ENCODE results near the gene EPHA2.

EPHA2 gene

GRCh38 chr1:16158025-16158424 lies 2.2 kb upstream of the EPHA2 start:
- peaks cover 21% of the 10 kb centered on the region for H3K27me3 ChIP-seq (ENCODE audit: control insufficient read depth, insufficient read depth, low read length, poor library complexity, severe bottlenecking)
- no peaks in the 10 kb centered on the region for H3K9me3 ChIP-seq (ENCODE audit: control insufficient read depth, low read length)
- H3K36me3 ChIP-seq (ENCODE audit: control insufficient read depth, insufficient read depth, low read length) = no peaks in the 10 kb centered on the region
- H3K4me3 ChIP-seq (ENCODE audit: insufficient read depth, low read depth, low read length) = no peak overlapping the region
- H3K4me1 ChIP-seq (ENCODE audit: control insufficient read depth, insufficient read depth, low read length) = peaks cover 31% of the 10 kb centered on the region
- no peak overlapping the region for H3K27ac ChIP-seq (ENCODE audit: insufficient read depth, low read depth, low read length, poor library complexity, severe bottlenecking)
- WGBS, 2 experiments = 92 to 96% methylated on average over 5 of the region's 5 CpGs

DNA sequence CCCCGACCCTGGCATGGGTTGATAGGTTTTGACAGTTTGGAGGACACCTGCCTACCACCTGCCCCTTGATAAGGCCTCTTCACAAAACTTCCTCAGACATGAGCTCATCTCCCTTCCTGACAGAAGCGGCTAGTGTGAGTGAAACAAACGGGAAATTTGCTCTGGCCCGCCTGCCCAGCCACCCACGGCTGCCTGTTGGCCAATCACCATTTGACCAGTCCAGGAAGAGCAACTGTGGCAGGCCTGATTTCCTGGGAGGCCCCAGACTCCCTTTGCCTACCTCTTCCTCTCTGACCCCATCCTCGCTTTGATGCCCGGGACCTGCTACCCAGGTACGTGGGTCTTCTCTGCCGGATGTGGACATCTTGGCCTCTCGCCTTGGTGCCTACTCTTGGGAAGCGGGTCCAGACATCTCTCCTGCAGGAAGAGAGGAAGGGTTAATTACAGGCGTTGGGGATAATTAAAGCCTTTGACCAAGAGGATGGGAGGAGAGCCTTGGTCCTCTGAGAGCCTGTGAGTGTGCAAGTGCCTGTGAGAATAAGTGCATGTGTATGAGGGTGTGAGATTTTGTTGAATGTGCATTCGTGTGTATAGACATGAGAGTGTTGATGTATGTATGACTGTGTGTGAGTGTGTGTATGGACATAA lies 1.1 kb upstream of the EPHA2 start:
- H3K4me1 ChIP-seq (ENCODE audit: control insufficient read depth, insufficient read depth, low read length) = peaks cover 35% of the 10 kb centered on the region
- H3K4me3 ChIP-seq (ENCODE audit: insufficient read depth, low read depth, low read length) = no peak overlapping the region
- H3K27me3 ChIP-seq (ENCODE audit: control insufficient read depth, insufficient read depth, low read length, poor library complexity, severe bottlenecking) = peaks cover 21% of the 10 kb centered on the region
- 76 to 78% methylated on average over 13 of the region's 13 CpGs for WGBS, 2 experiments
- H3K9me3 ChIP-seq (ENCODE audit: control insufficient read depth, low read length) = no peaks in the 10 kb centered on the region
- H3K36me3 ChIP-seq (ENCODE audit: control insufficient read depth, insufficient read depth, low read length) = no peaks in the 10 kb centered on the region
- H3K27ac ChIP-seq (ENCODE audit: insufficient read depth, low read depth, low read length, poor library complexity, severe bottlenecking) = no peak overlapping the region

GRCh38 chr1:16153999-16154673 lies 1.7 kb downstream of the EPHA2 start:
- H3K4me1 ChIP-seq (ENCODE audit: control insufficient read depth, insufficient read depth, low read length) = peaks cover 48% of the 10 kb centered on the region
- WGBS, 2 experiments = 9 to 13% methylated on average over 17 of the region's 17 CpGs
- peaks cover 24% of the 10 kb centered on the region for H3K27me3 ChIP-seq (ENCODE audit: control insufficient read depth, insufficient read depth, low read length, poor library complexity, severe bottlenecking)
- H3K9me3 ChIP-seq (ENCODE audit: control insufficient read depth, low read length) = no peaks in the 10 kb centered on the region
- H3K27ac ChIP-seq (ENCODE audit: insufficient read depth, low read depth, low read length, poor library complexity, severe bottlenecking) = no peak overlapping the region
- peaks cover 2% of the 10 kb centered on the region for H3K36me3 ChIP-seq (ENCODE audit: control insufficient read depth, insufficient read depth, low read length)
- peak overlapping the region; percentile 67 for H3K4me3 ChIP-seq (ENCODE audit: insufficient read depth, low read depth, low read length)

- 26 to 29% methylated on average over 9 to 13 of the region's 13 CpGs for WGBS, 2 experiments
- peaks cover 9% of the 10 kb centered on the region for H3K36me3 ChIP-seq (ENCODE audit: control insufficient read depth, insufficient read depth, low read length)
- peak overlapping the region; percentile 67 for H3K4me3 ChIP-seq (ENCODE audit: insufficient read depth, low read depth, low read length)
- H3K9me3 ChIP-seq (ENCODE audit: control insufficient read depth, low read length) = no peaks in the 10 kb centered on the region
- H3K27ac ChIP-seq (ENCODE audit: insufficient read depth, low read depth, low read length, poor library complexity, severe bottlenecking) = peak overlapping the region; percentile 9
- peaks cover 24% of the 10 kb centered on the region for H3K27me3 ChIP-seq (ENCODE audit: control insufficient read depth, insufficient read depth, low read length, poor library complexity, severe bottlenecking)
- H3K4me1 ChIP-seq (ENCODE audit: control insufficient read depth, insufficient read depth, low read length) = peaks cover 48% of the 10 kb centered on the region
Observed at GRCh38 chr1:16153096-16153998, 2.5 kb downstream of the EPHA2 start.

DNA sequence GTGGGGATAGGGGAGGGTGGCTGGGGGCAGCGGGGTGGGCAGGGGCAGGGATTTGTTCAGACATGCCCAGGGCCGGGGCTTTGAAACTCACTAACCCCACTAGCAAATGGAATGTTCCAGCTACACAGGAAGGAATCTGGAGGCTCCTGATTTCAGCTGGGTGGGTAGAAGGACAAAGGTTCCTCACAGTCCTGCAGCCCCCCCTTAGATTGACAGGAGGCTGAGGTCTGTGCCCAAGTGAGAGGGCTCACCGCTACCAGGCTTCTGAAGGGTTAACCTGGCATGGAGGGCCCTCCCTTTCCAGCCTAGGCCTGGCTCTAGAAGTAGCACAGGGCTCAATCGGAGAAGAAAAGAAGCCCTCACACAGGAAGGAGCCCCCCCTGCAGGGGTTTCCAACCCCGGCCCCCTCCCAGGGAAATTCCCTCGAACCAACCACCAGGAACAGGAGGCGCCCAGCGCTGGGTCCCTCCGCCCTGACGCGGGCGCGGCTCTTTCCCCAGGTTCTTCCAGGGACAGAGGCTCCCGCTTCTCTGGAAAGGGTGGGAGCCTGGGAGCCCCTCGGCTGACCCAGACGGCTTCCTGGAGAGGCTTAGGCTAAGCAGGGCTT lies 3.3 kb downstream of the EPHA2 start:
- Histone ChIP-seq H3K27ac (ENCODE audit: insufficient read depth, low read depth, low read length, poor library complexity, severe bottlenecking) (peak overlapping the region; percentile 9), H3K36me3 (ENCODE audit: control insufficient read depth, insufficient read depth, low read length) (peaks cover 11% of the 10 kb centered on the region), H3K4me3 (ENCODE audit: insufficient read depth, low read depth, low read length) (peak overlapping the region; percentile 67), H3K4me1 (ENCODE audit: control insufficient read depth, insufficient read depth, low read length) (peaks cover 48% of the 10 kb centered on the region), H3K9me3 (ENCODE audit: control insufficient read depth, low read length) (no peaks in the 10 kb centered on the region), H3K27me3 (ENCODE audit: control insufficient read depth, insufficient read depth, low read length, poor library complexity, severe bottlenecking) (peaks cover 24% of the 10 kb centered on the region)
- 17 to 20% methylated on average over 16 of the region's 16 CpGs for WGBS, 2 experiments

GRCh38 chr1:16151995-16152384 lies 3.9 kb downstream of the EPHA2 start:
- 85 to 86% methylated on average over 4 of the region's 4 CpGs for WGBS, 2 experiments
- Histone ChIP-seq H3K36me3 (ENCODE audit: control insufficient read depth, insufficient read depth, low read length) (peaks cover 11% of the 10 kb centered on the region), H3K4me3 (ENCODE audit: insufficient read depth, low read depth, low read length) (no peak overlapping the region)

DNA sequence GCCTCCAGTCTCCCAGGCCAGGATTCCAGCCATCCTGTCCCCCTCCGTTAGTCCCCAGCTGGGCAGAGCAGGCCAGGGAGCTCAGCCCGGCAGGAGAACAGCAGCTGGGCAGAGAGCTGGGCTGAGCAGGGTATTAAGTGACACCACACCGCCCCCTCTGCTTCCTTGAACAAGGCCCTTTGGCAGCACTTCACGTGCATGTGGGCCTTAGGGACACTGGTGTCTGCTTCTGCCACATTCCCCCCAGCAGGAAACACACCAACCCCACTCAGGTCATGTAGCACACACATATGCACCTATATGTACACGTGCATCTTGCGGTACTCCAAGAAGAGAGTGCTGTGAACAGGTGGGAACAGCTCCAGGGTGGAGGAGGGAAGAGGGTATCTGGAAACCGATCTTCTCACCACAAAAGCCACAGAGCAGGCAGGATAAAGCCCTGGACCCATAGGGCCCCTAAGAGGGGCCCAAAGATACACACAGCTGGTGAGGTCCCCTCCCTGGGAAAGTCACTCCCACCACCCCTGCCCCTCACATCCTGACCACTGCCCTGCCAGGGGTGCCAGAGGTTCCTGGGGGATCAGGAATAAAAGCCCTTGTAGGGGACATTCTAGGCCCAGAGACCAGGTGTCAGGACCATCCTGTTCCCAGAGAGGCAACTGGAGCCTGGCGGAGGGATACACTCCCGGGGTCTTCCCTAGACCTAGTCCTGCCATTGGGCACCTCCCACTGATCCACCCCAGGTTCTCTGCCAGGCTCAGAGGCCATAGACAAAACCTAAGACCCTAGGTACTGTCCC lies 4.5 kb downstream of the EPHA2 start:
- no peak overlapping the region for H3K4me3 ChIP-seq (ENCODE audit: insufficient read depth, low read depth, low read length)

More at GRCh38 chr1:16151995-16152384, 3.9 kb downstream of the EPHA2 start:
- H3K27ac ChIP-seq (ENCODE audit: insufficient read depth, low read depth, low read length, poor library complexity, severe bottlenecking) = no peak overlapping the region
- H3K9me3 ChIP-seq (ENCODE audit: control insufficient read depth, low read length) = no peaks in the 10 kb centered on the region
- peaks cover 19% of the 10 kb centered on the region for H3K27me3 ChIP-seq (ENCODE audit: control insufficient read depth, insufficient read depth, low read length, poor library complexity, severe bottlenecking)
- H3K4me1 ChIP-seq (ENCODE audit: control insufficient read depth, insufficient read depth, low read length) = peaks cover 50% of the 10 kb centered on the region

DNA sequence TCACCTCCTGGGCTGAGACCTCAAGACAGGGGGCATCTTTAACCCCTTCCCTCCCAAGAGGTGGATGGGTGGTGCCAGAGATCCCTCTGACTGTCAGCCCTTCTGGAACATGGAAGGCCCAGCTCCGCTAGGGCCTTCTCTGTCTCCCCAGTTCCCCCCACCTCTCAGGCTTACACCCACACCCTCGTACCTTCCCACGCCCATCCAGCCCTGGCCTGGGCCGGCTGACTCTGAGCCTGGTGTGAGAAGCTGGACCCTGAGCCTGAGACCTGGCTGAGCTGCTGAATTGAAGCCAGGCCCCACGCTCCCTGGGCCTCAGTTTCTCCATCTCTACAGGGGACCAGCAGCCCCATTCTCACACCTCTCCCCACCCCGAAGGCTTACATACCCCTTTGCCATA lies 5.4 kb downstream of the EPHA2 start:
- peaks cover 57% of the 10 kb centered on the region for H3K4me1 ChIP-seq (ENCODE audit: control insufficient read depth, insufficient read depth, low read length)
- H3K27ac ChIP-seq (ENCODE audit: insufficient read depth, low read depth, low read length, poor library complexity, severe bottlenecking) = no peak overlapping the region
- H3K4me3 ChIP-seq (ENCODE audit: insufficient read depth, low read depth, low read length) = no peak overlapping the region
- H3K9me3 ChIP-seq (ENCODE audit: control insufficient read depth, low read length) = no peaks in the 10 kb centered on the region
- WGBS, 2 experiments = 87 to 91% methylated on average over 6 of the region's 6 CpGs
- H3K27me3 ChIP-seq (ENCODE audit: control insufficient read depth, insufficient read depth, low read length, poor library complexity, severe bottlenecking) = peaks cover 10% of the 10 kb centered on the region
- H3K36me3 ChIP-seq (ENCODE audit: control insufficient read depth, insufficient read depth, low read length) = peaks cover 11% of the 10 kb centered on the region

More for the DNA sequence above, 4.5 kb downstream of the EPHA2 start:
- 56 to 60% methylated on average over 9 of the region's 9 CpGs for WGBS, 2 experiments
- peaks cover 13% of the 10 kb centered on the region for H3K27me3 ChIP-seq (ENCODE audit: control insufficient read depth, insufficient read depth, low read length, poor library complexity, severe bottlenecking)
- H3K9me3 ChIP-seq (ENCODE audit: control insufficient read depth, low read length) = no peaks in the 10 kb centered on the region
- no peak overlapping the region for H3K27ac ChIP-seq (ENCODE audit: insufficient read depth, low read depth, low read length, poor library complexity, severe bottlenecking)
- H3K36me3 ChIP-seq (ENCODE audit: control insufficient read depth, insufficient read depth, low read length) = peaks cover 11% of the 10 kb centered on the region
- peaks cover 50% of the 10 kb centered on the region for H3K4me1 ChIP-seq (ENCODE audit: control insufficient read depth, insufficient read depth, low read length)

DNA sequence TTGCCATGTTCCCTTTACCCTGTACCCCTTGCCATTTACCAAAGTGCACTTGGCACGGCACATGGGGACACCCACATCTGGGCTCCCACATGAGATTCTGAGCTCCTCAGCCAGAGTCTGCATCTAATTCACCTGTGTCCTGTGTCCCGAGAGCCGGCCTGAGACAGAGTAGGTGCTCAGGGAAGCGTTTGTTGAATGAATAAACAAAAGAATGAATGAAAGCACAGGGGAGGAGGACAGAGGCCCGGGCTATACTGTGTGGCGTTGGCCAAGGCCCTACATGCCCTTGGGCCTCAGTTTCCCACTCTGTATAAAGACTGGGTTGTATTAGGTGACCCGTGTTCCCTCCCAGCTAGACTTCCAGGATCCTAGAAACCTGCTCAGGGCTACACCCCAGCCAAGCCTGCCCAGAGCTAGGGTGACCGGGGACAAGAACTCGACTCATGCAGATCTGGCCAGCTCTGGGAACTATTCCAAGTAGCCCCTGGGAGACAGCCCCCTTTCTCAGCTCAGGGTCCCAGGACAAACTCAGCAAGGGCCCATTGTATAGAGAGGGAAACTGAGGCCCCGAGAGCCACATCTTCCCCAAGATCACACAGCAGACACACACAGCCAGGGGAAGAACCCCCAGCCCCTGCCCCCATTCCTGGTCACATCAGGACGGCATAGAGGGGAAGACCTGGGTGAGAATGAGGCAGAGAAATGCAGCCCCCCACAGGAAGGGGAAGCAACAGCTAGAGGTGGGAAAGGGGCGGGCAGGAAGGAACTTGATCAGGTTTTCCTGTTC lies 6.0 kb downstream of the EPHA2 start:
- Histone ChIP-seq H3K9me3 (ENCODE audit: control insufficient read depth, low read length) (no peaks in the 10 kb centered on the region), H3K36me3 (ENCODE audit: control insufficient read depth, insufficient read depth, low read length) (peaks cover 11% of the 10 kb centered on the region), H3K4me1 (ENCODE audit: control insufficient read depth, insufficient read depth, low read length) (peaks cover 63% of the 10 kb centered on the region), H3K27me3 (ENCODE audit: control insufficient read depth, insufficient read depth, low read length, poor library complexity, severe bottlenecking) (peaks cover 5% of the 10 kb centered on the region), H3K27ac (ENCODE audit: insufficient read depth, low read depth, low read length, poor library complexity, severe bottlenecking) (no peak overlapping the region), H3K4me3 (ENCODE audit: insufficient read depth, low read depth, low read length) (no peak overlapping the region)
- WGBS, 2 experiments = 90 to 93% methylated on average over 12 of the region's 12 CpGs

All from ectodermal cell (in vitro differentiated cells).